ENCODE measurements around the gene FAM209A. TPM values are rescaled to one million over a fixed set of nuclear protein-coding genes. Genes with fewer than 3 reads are reported as not detected.
"Not testable (repeated sequence)": the region's sequence is repeated elsewhere in the genome, so short reads cannot be mapped to it uniquely, and the experiment has no call there.

Gene FAM209A
- total RNA-seq, 2 experiments from 2014 or later = 1.6 to 2.1 TPM

- H3K27ac Mint-ChIP-seq = no peak overlapping the region
- ChIA-PET POLR2A (no interaction called here), CTCF (no interaction called here)
- peaks cover 12% of the 10 kb centered on the region for H3K9me3 Mint-ChIP-seq (ENCODE audit: insufficient read depth)
- no peak for ATAC-seq
- H3K27me3 Mint-ChIP-seq (ENCODE audit: low read depth) = no peaks in the 10 kb centered on the region
- no peak for DNase-seq
- peaks cover 75% of the 10 kb centered on the region for H3K36me3 Mint-ChIP-seq (ENCODE audit: low read depth)
- H3K4me3 Mint-ChIP-seq = no peak overlapping the region
- H3K4me1 Mint-ChIP-seq (ENCODE audit: low read depth) = no peaks in the 10 kb centered on the region
These were observed 6.9 kb upstream of the FAM209A start for GRCh38 chr20:56517641-56518040.

GRCh38 chr20:56518126-56518525 lies 6.4 kb upstream of the FAM209A start:
- POLR2A ChIA-PET = no interaction called here
- H3K36me3 Mint-ChIP-seq (ENCODE audit: low read depth) = peaks cover 73% of the 10 kb centered on the region
- H3K27me3 Mint-ChIP-seq (ENCODE audit: low read depth) = no peaks in the 10 kb centered on the region
- no peak for ATAC-seq
- H3K9me3 Mint-ChIP-seq (ENCODE audit: insufficient read depth) = peaks cover 12% of the 10 kb centered on the region
- CTCF ChIA-PET = no interaction called here
- no peak for DNase-seq
- no peak overlapping the region for H3K4me3 Mint-ChIP-seq
- H3K27ac Mint-ChIP-seq = no peak overlapping the region
- peaks cover 3% of the 10 kb centered on the region for H3K4me1 Mint-ChIP-seq (ENCODE audit: low read depth)

GRCh38 chr20:56518721-56519398 lies 5.7 kb upstream of the FAM209A start:
- Mint-ChIP-seq H3K27ac (no peak overlapping the region), H3K4me3 (no peak overlapping the region), H3K36me3 (ENCODE audit: low read depth) (peaks cover 69% of the 10 kb centered on the region), H3K4me1 (ENCODE audit: low read depth) (peaks cover 9% of the 10 kb centered on the region), H3K9me3 (ENCODE audit: insufficient read depth) (peaks cover 12% of the 10 kb centered on the region), H3K27me3 (ENCODE audit: low read depth) (no peaks in the 10 kb centered on the region)
- DNase-seq = no peak
- CTCF ChIA-PET = no interaction called here
- POLR2A ChIA-PET = no interaction called here
- ATAC-seq = no peak

GRCh38 chr20:56519551-56519950 lies 5.0 kb upstream of the FAM209A start:
- H3K9me3 Mint-ChIP-seq (ENCODE audit: insufficient read depth) = peaks cover 12% of the 10 kb centered on the region
- ChIA-PET CTCF (no interaction called here), POLR2A (no interaction called here)
- no peaks in the 10 kb centered on the region for H3K27me3 Mint-ChIP-seq (ENCODE audit: low read depth)
- peaks cover 9% of the 10 kb centered on the region for H3K4me1 Mint-ChIP-seq (ENCODE audit: low read depth)
- peaks cover 66% of the 10 kb centered on the region for H3K36me3 Mint-ChIP-seq (ENCODE audit: low read depth)
- DNase-seq (no peak), ATAC-seq (no peak)
- H3K4me3 Mint-ChIP-seq = no peak overlapping the region
- no peak overlapping the region for H3K27ac Mint-ChIP-seq

GRCh38 chr20:56520180-56520579 lies 4.4 kb upstream of the FAM209A start:
- ChIA-PET POLR2A (no interaction called here), CTCF (no interaction called here)
- DNase-seq = no peak
- Mint-ChIP-seq H3K36me3 (ENCODE audit: low read depth) (peaks cover 63% of the 10 kb centered on the region), H3K27ac (no peak overlapping the region), H3K4me3 (no peak overlapping the region), H3K4me1 (ENCODE audit: low read depth) (peaks cover 9% of the 10 kb centered on the region), H3K27me3 (ENCODE audit: low read depth) (no peaks in the 10 kb centered on the region), H3K9me3 (ENCODE audit: insufficient read depth) (peaks cover 12% of the 10 kb centered on the region)
- no peak for ATAC-seq

GRCh38 chr20:56520746-56521354 lies 3.7 kb upstream of the FAM209A start:
- H3K9me3 Mint-ChIP-seq (ENCODE audit: insufficient read depth) = peaks cover 12% of the 10 kb centered on the region
- ATAC-seq; DNase-seq; H3K4me1 Mint-ChIP-seq (ENCODE audit: low read depth); POLR2A ChIA-PET; CTCF ChIA-PET; H3K4me3 Mint-ChIP-seq; H3K27me3 Mint-ChIP-seq (ENCODE audit: low read depth): not testable (repeated sequence)
- peak overlapping the region; percentile 32 for H3K27ac Mint-ChIP-seq
- peaks cover 58% of the 10 kb centered on the region for H3K36me3 Mint-ChIP-seq (ENCODE audit: low read depth)

- H3K36me3 Mint-ChIP-seq (ENCODE audit: low read depth) = peaks cover 47% of the 10 kb centered on the region
- POLR2A ChIA-PET = no interaction called here
- no peak overlapping the region for H3K4me3 Mint-ChIP-seq
These were observed 2.2 kb upstream of the FAM209A start for GRCh38 chr20:56522311-56522710.

GRCh38 chr20:56527521-56527920 lies 3.0 kb downstream of the FAM209A start:
- Mint-ChIP-seq H3K36me3 (ENCODE audit: low read depth) (peaks cover 2% of the 10 kb centered on the region), H3K9me3 (ENCODE audit: insufficient read depth) (no peaks in the 10 kb centered on the region), H3K27me3 (ENCODE audit: low read depth) (no peaks in the 10 kb centered on the region), H3K4me3 (no peak overlapping the region), H3K27ac (no peak overlapping the region), H3K4me1 (ENCODE audit: low read depth) (peaks cover 9% of the 10 kb centered on the region)
- ChIA-PET POLR2A (no interaction called here), CTCF (no interaction called here)
- DNase-seq (no peak), ATAC-seq (no peak)

More at GRCh38 chr20:56522311-56522710, 2.2 kb upstream of the FAM209A start:
- H3K9me3 Mint-ChIP-seq (ENCODE audit: insufficient read depth) = peaks cover 12% of the 10 kb centered on the region
- H3K4me1 Mint-ChIP-seq (ENCODE audit: low read depth) = peaks cover 9% of the 10 kb centered on the region
- CTCF ChIA-PET = no interaction called here
- H3K27me3 Mint-ChIP-seq (ENCODE audit: low read depth) = no peaks in the 10 kb centered on the region
- no peak overlapping the region for H3K27ac Mint-ChIP-seq
- no peak for ATAC-seq
- DNase-seq = no peak

- H3K9me3 Mint-ChIP-seq (ENCODE audit: insufficient read depth); H3K27me3 Mint-ChIP-seq (ENCODE audit: low read depth); DNase-seq; CTCF ChIA-PET; H3K4me3 Mint-ChIP-seq; H3K4me1 Mint-ChIP-seq (ENCODE audit: low read depth); H3K36me3 Mint-ChIP-seq (ENCODE audit: low read depth); ATAC-seq; POLR2A ChIA-PET; H3K27ac Mint-ChIP-seq: not testable (repeated sequence)
These were observed 8.4 kb downstream of the FAM209A start, which contains the start of gene FAM209B for GRCh38 chr20:56532946-56533345. Gene FAM209B, plus strand, starts transcription at chr20:56533246. Its CDS starts 96 bp downstream, at chr20:56533342.

GRCh38 chr20:56537997-56538396 lies 13.5 kb downstream of the FAM209A start:
- no peaks in the 10 kb centered on the region for H3K36me3 Mint-ChIP-seq (ENCODE audit: low read depth)
- DNase-seq = no peak
- no peak overlapping the region for H3K4me3 Mint-ChIP-seq
- no peaks in the 10 kb centered on the region for H3K27me3 Mint-ChIP-seq (ENCODE audit: low read depth)
- H3K4me1 Mint-ChIP-seq (ENCODE audit: low read depth) = no peaks in the 10 kb centered on the region
- POLR2A ChIA-PET = no interaction called here
- no peak for ATAC-seq
- CTCF ChIA-PET = no interaction called here
- H3K9me3 Mint-ChIP-seq (ENCODE audit: insufficient read depth) = no peaks in the 10 kb centered on the region
- no peak overlapping the region for H3K27ac Mint-ChIP-seq

GRCh38 chr20:56540415-56540814 lies 15.9 kb downstream of the FAM209A start:
- DNase-seq (no peak), ATAC-seq (no peak)
- H3K27ac Mint-ChIP-seq = no peak overlapping the region
- no peaks in the 10 kb centered on the region for H3K27me3 Mint-ChIP-seq (ENCODE audit: low read depth)
- CTCF ChIA-PET = interaction anchor here (1.9 kb wide), 1 partner anchor 11 kb away, joined by 5 read pairs; no protein-coding TSS in a partner anchor
- POLR2A ChIA-PET = no interaction called here
- no peak overlapping the region for H3K4me3 Mint-ChIP-seq
- H3K9me3 Mint-ChIP-seq (ENCODE audit: insufficient read depth) = no peaks in the 10 kb centered on the region
- H3K4me1 Mint-ChIP-seq (ENCODE audit: low read depth) = no peaks in the 10 kb centered on the region
- no peaks in the 10 kb centered on the region for H3K36me3 Mint-ChIP-seq (ENCODE audit: low read depth)

GRCh38 chr20:56542489-56543030 lies 18.0 kb downstream of the FAM209A start:
- no peak for ATAC-seq
- no peak overlapping the region for H3K27ac Mint-ChIP-seq
- H3K4me3 Mint-ChIP-seq = no peak overlapping the region
- no peak for DNase-seq
- CTCF ChIA-PET = no interaction called here
- H3K4me1 Mint-ChIP-seq (ENCODE audit: low read depth) = no peaks in the 10 kb centered on the region
- peaks cover 2% of the 10 kb centered on the region for H3K27me3 Mint-ChIP-seq (ENCODE audit: low read depth)
- H3K9me3 Mint-ChIP-seq (ENCODE audit: insufficient read depth) = no peaks in the 10 kb centered on the region
- H3K36me3 Mint-ChIP-seq (ENCODE audit: low read depth) = no peaks in the 10 kb centered on the region
- POLR2A ChIA-PET = no interaction called here

All from activated CD8-positive, alpha-beta T cell treated with anti-CD3 and anti-CD28 coated beads, Interleukin-2, amount 10 ng/mL, durations not matched to agents 7 days and 5 days (primary cell).